Neutrophil (primary cell): Measurements from ENCODE around the gene ATP5ME.

Experiments
- H3K27ac ChIP-seq: fragments of 200-600 bp; sonication (generic); 2 replicates; pipeline ENCODE4 v1.5.1; 2016; ENCODE audit warnings: mild to moderate bottlenecking, moderate library complexity
- H3K27me3 ChIP-seq: fragments of 200-600 bp; sonication (generic); 2 replicates; pipeline ENCODE4 v1.6.0; 2016; ENCODE audit warnings: mild to moderate bottlenecking
- H3K36me3 ChIP-seq: fragments of 200-600 bp; sonication (generic); 2 replicates; pipeline ENCODE4 v1.5.1; 2017
- H3K4me1 ChIP-seq, 2 experiments: fragments of 200-600 bp in 1 of 2; sonication (generic) in 1 of 2; 1 replicate in 1 of 2; 2 replicates in 1 of 2; pipeline versions ENCODE4 v1.5.1 to v1.6.1; 2013 to 2016; ENCODE audit warnings: low read depth in 1 of 2, low read length in 1 of 2, mild to moderate bottlenecking in 1 of 2, moderate library complexity in 1 of 2; ENCODE audit not compliant: control insufficient read depth in 1 of 2, insufficient read depth in 1 of 2
- H3K4me3 ChIP-seq, 2 experiments: fragments of 200-600 bp in 1 of 2; sonication (generic) in 1 of 2; 1 replicate in 1 of 2; 2 replicates in 1 of 2; pipeline ENCODE4 v1.5.1; 2013 to 2016; ENCODE audit warnings: low read depth in 1 of 2, low read length in 1 of 2, mild to moderate bottlenecking in 1 of 2, moderate library complexity in 1 of 2
- H3K9me3 ChIP-seq: fragments of 200-600 bp; sonication (generic); 2 replicates; pipeline ENCODE4 v1.5.1; 2016
- CTCF ChIP-seq: fragments of 200-600 bp; sonication (generic); IDR thresholded peaks from 2 replicates; pipeline ENCODE4 v1.5.1; 2016; ENCODE audit warnings: antibody characterized with exemption

Gene ATP5ME

DNA sequence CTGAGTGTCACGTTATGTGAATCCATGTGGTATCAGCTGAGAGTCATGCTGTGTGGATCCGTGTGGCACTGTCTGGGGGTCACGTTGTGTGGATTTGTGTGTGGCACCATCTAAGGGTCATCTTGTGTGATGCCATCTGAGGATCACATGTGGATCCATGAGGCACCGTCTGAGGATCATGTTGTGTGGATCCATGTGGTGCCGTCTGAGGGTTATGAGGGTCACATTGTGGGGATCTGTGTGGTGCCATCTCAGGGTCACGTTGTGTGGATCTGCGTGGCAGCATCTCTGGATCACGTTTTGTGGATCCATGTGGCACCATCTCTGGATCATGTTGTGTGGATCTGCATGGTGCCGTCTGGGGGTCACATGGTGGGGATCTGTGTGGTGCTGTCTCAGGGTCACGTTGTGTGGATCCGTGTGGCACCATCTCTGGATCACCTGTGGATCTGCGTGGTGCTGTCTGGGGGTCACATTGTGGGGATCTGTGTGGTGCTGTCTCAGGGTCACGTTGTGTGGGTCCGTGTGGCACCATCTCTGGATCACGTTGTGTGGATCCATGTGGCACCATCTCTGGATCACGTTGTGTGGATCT, 41.8 kb downstream of the ATP5ME start:
- no peak overlapping the region for H3K4me3 ChIP-seq
- H3K36me3 ChIP-seq = no peaks in the 10 kb centered on the region
- H3K27me3 ChIP-seq = peaks cover under 1% of the 10 kb centered on the region
- H3K27ac ChIP-seq = no peak overlapping the region
- H3K9me3 ChIP-seq = no peaks in the 10 kb centered on the region
- H3K4me1 ChIP-seq = no peaks in the 10 kb centered on the region
- no peak for TF ChIP-seq CTCF

- TF ChIP-seq CTCF = no peak
- Histone ChIP-seq H3K4me3 (no peak overlapping the region), H3K9me3 (no peaks in the 10 kb centered on the region), H3K27ac (no peak overlapping the region), H3K36me3 (no peaks in the 10 kb centered on the region), H3K27me3 (no peaks in the 10 kb centered on the region), H3K4me1 (no peaks in the 10 kb centered on the region)
Observed at GRCh38 chr4:630656-631055, 43.4 kb downstream of the ATP5ME start.

- Histone ChIP-seq H3K27me3 (no peaks in the 10 kb centered on the region), H3K4me1 (no peaks in the 10 kb centered on the region), H3K4me3 (no peak overlapping the region), H3K36me3 (no peaks in the 10 kb centered on the region), H3K9me3 (no peaks in the 10 kb centered on the region), H3K27ac (no peak overlapping the region)
- TF ChIP-seq CTCF = no peak
Observed at GRCh38 chr4:629915-630641, 44.0 kb downstream of the ATP5ME start.

DNA sequence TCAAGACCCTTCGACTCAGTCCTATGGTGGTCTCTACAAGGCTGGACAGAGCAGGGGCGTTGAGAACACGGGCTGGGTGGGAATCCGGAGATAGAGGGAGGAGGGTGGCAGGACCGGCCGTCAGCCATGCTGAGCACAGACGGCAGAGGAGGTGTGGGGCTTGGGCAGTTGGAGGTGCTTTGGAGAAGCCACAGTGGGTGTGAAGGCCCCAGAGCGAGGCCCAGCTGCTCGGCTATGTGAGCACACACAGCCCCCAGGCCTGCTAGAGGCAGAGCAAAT, 44.5 kb downstream of the ATP5ME start:
- Histone ChIP-seq H3K9me3 (no peaks in the 10 kb centered on the region), H3K4me3 (no peak overlapping the region), H3K4me1 (no peaks in the 10 kb centered on the region), H3K27ac (no peak overlapping the region), H3K36me3 (no peaks in the 10 kb centered on the region), H3K27me3 (no peaks in the 10 kb centered on the region)
- TF ChIP-seq CTCF = no peak

- no peaks in the 10 kb centered on the region for H3K9me3 ChIP-seq
- no peaks in the 10 kb centered on the region for H3K4me1 ChIP-seq
- no peaks in the 10 kb centered on the region for H3K36me3 ChIP-seq
- H3K27me3 ChIP-seq = no peaks in the 10 kb centered on the region
- no peak for TF ChIP-seq CTCF
- H3K4me3 ChIP-seq = no peak overlapping the region
- no peak overlapping the region for H3K27ac ChIP-seq
Observed at GRCh38 chr4:628821-629635, 45.0 kb downstream of the ATP5ME start.
